ENCODE results near the gene RAB29.

DNA sequence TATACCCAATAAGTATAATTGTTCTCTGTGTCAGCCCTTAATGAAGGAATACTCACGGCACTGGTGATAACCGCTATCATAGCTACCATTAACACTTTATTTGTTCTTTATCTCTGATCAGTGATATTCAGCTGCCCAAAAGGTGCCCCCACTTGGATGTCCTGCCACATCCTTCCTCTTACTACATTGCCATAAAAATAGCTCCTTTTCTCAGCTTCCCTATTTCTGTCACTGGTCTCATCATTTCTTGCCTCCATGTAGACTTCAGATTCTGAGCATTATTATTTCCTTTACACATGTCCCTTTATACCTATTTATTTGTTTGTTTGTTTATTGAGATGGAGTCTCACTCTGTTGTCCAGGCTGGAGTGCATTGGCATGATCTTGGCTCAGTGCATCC is 2.7 kb upstream of the RAB29 start:
- TF ChIP-seq, protein P1, sequence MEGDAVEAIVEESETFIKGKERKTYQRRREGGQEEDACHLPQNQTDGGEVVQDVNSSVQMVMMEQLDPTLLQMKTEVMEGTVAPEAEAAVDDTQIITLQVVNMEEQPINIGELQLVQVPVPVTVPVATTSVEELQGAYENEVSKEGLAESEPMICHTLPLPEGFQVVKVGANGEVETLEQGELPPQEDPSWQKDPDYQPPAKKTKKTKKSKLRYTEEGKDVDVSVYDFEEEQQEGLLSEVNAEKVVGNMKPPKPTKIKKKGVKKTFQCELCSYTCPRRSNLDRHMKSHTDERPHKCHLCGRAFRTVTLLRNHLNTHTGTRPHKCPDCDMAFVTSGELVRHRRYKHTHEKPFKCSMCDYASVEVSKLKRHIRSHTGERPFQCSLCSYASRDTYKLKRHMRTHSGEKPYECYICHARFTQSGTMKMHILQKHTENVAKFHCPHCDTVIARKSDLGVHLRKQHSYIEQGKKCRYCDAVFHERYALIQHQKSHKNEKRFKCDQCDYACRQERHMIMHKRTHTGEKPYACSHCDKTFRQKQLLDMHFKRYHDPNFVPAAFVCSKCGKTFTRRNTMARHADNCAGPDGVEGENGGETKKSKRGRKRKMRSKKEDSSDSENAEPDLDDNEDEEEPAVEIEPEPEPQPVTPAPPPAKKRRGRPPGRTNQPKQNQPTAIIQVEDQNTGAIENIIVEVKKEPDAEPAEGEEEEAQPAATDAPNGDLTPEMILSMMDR (tag by site-specific recombination; IDR thresholded peaks at IDR 0.05): no peak
- TF ChIP-seq SP2 (tag by site-specific recombination; IDR thresholded peaks at IDR 0.05) (no peak), ZNF768 (tag by site-specific recombination; IDR thresholded peaks at IDR 0.05) (no peak)
- TF ChIP-seq, protein P2, sequence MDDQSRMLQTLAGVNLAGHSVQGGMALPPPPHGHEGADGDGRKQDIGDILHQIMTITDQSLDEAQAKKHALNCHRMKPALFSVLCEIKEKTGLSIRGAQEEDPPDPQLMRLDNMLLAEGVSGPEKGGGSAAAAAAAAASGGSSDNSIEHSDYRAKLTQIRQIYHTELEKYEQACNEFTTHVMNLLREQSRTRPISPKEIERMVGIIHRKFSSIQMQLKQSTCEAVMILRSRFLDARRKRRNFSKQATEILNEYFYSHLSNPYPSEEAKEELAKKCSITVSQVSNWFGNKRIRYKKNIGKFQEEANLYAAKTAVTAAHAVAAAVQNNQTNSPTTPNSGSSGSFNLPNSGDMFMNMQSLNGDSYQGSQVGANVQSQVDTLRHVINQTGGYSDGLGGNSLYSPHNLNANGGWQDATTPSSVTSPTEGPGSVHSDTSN (CRISPR knock-in tag; IDR thresholded peaks at IDR 0.05): no peak

Data from HEK293 (cell line).